NCI-H82 (cell line): ENCODE measurements around the gene AATF.

ENCODE experiments used
- DNase-seq: peaks from one replicate; lab custom pipeline; 2025; lab: John Stamatoyannopoulos, UW

Gene AATF

GRCh38 chr17:36948717-36949460, at the start of gene AATF:
AATF (plus strand) TSS chr17:36948954; CDS start chr17:36949126, 172 bp downstream.
- DNase-seq: peak; percentile 98

- DNase-seq: no peak
Measured at GRCh38 chr17:36899250-36900159, 49.2 kb upstream of the AATF start.

- no peak for DNase-seq
Measured at GRCh38 chr17:36900160-36900512, 48.6 kb upstream of the AATF start.

GRCh38 chr17:36901506-36901905, 47.2 kb upstream of the AATF start:
- no peak for DNase-seq

GRCh38 chr17:36907407-36907806, 41.3 kb upstream of the AATF start:
- peak; percentile 63 for DNase-seq

GRCh38 chr17:36910513-36910912, 38.2 kb upstream of the AATF start:
- DNase-seq: no peak

GRCh38 chr17:36911001-36911400, 37.8 kb upstream of the AATF start:
- DNase-seq: no peak

GRCh38 chr17:36913132-36913531, 35.6 kb upstream of the AATF start:
- DNase-seq: peak; percentile 48

- DNase-seq: peak; percentile 48
Measured at GRCh38 chr17:36918211-36918691, 30.5 kb upstream of the AATF start.

- DNase-seq: no peak
Measured at GRCh38 chr17:36919407-36919968, 29.3 kb upstream of the AATF start.

- peak; percentile 88 for DNase-seq
Measured at GRCh38 chr17:36920032-36921005, 28.4 kb upstream of the AATF start.

GRCh38 chr17:36921095-36921851, 27.5 kb upstream of the AATF start:
- peak; percentile 97 for DNase-seq

GRCh38 chr17:36922175-36922574, 26.6 kb upstream of the AATF start:
- DNase-seq: no peak

GRCh38 chr17:36923814-36924221, 24.9 kb upstream of the AATF start:
- no peak for DNase-seq

GRCh38 chr17:36926226-36926625, 22.5 kb upstream of the AATF start:
- peak; percentile 23 for DNase-seq

GRCh38 chr17:36926701-36927100, 22.1 kb upstream of the AATF start:
- no peak for DNase-seq

GRCh38 chr17:36928471-36929345, 20.0 kb upstream of the AATF start:
- peak; percentile 84 for DNase-seq

GRCh38 chr17:36929851-36930582, 18.7 kb upstream of the AATF start:
- DNase-seq: no peak

GRCh38 chr17:36930583-36930900, 18.2 kb upstream of the AATF start:
- no peak for DNase-seq
